K562 (cell line): ENCODE data around the gene BAD. TPM values are rescaled to one million over a fixed set of nuclear protein-coding genes. Genes with fewer than 3 reads are reported as not detected.

Experiments
- E2F3 ChIP-seq: fragments of 250-450 bp; sonication (Bioruptor Pico); IDR thresholded peaks from 2 replicates; pipeline ENCODE4 v1.4.0; 2020; ENCODE audit warnings: mild to moderate bottlenecking
- EP400 ChIP-seq: fragments of 450-650 bp; IDR thresholded peaks from 2 replicates; pipeline ENCODE4 v1.6.1; 2017; ENCODE audit warnings: antibody characterized with exemption, mild to moderate bottlenecking, moderate library complexity
- HEY1 ChIP-seq: fragments of 250-450 bp; sonication (Bioruptor Pico); IDR thresholded peaks from 2 replicates; pipeline ENCODE4 v1.5.0; 2020; ENCODE audit warnings: mild to moderate bottlenecking, moderate library complexity, borderline replicate concordance
- HNRNPH1 ChIP-seq: fragments of 200-400 bp; formaldehyde crosslinking; optimal IDR thresholded peaks from 2 replicates; pipeline ENCODE3; 2017; ENCODE audit warnings: low read depth, mild to moderate bottlenecking, low read length, moderate library complexity
- KLF16 ChIP-seq: IDR thresholded peaks from 2 replicates; pipeline ENCODE4 v1.6.1; 2016; ENCODE audit warnings: antibody characterized with exemption
- LEF1 ChIP-seq: fragments of 450-650 bp; IDR thresholded peaks from 2 replicates; pipeline ENCODE4 v1.6.1; 2016; ENCODE audit warnings: mild to moderate bottlenecking
- NCOA6 ChIP-seq: fragments of 450-650 bp; IDR thresholded peaks from 2 replicates; pipeline ENCODE4 v1.6.1; 2017; ENCODE audit warnings: mild to moderate bottlenecking
- NFIC ChIP-seq: fragments of 450-650 bp; IDR thresholded peaks from 2 replicates; pipeline ENCODE4 v1.6.1; 2017; ENCODE audit warnings: mild to moderate bottlenecking, inconsistent platforms
- SMARCC2 ChIP-seq: fragments of 450-650 bp; IDR thresholded peaks from 2 replicates; pipeline ENCODE4 v1.6.1; 2017; ENCODE audit warnings: antibody characterized with exemption, moderate library complexity, mild to moderate bottlenecking, low read depth
- ZNF436 ChIP-seq: fragments of 250-450, 450-650 bp; sonication (Bioruptor Pico); formaldehyde crosslinking; IDR thresholded peaks from 2 replicates; pipeline ENCODE4 v1.7.0; 2020; ENCODE audit warnings: mild to moderate bottlenecking
- ZNF551 ChIP-seq: fragments of 250-450 bp; sonication (Bioruptor Pico); IDR thresholded peaks from 2 replicates; pipeline ENCODE4 v1.5.0; 2021; ENCODE audit warnings: mild to moderate bottlenecking, moderate library complexity
- ZNF57 ChIP-seq: fragments of 450-650 bp; formaldehyde crosslinking; IDR thresholded peaks from 2 replicates; pipeline ENCODE4 v1.4.0; 2020; ENCODE audit warnings: mild to moderate bottlenecking, moderate library complexity
- polyA plus RNA-seq, 8 experiments: library from polyadenylated mRNA; depleted of rRNA in 4 of 8; stranded (reverse) in 5 of 8; unstranded in 3 of 8; fragments of >200 nt; fragmentation: Nextera tagmentation in 2 of 8; fragmentation: Illumina TruSeq in 1 of 8; extraction: Ambion mirVana in 2 of 8; extraction: Trizol in 1 of 8; gene quantifications; 2 replicates each; pipeline versions ENCODE4 v1.2.1 to v1.2.3, GENCODE V29; 2011 to 2014; ENCODE audit warnings: inconsistent platforms in 1 of 8, missing spikeins in 1 of 8
- total RNA-seq, 7 experiments: library from RNA; depleted of rRNA in 6 of 7; stranded (reverse); fragments of >200 nt in 6 of 7; fragmentation: Illumina TruSeq in 2 of 7; extraction: Trizol in 2 of 7; gene quantifications; 2 replicates each; pipeline versions ENCODE4 v1.2.1 to v1.2.3, GENCODE V29; 2011 to 2021; ENCODE audit warnings: low replicate concordance in 1 of 7
- TF ChIP-seq, protein P1 (sequence below), 2 experiments: fragments of 450-650 bp; formaldehyde crosslinking in 1 of 2; IDR thresholded peaks; 2 replicates each; pipeline versions ENCODE4 v1.4.0 to v1.6.1; 2014 to 2020; ENCODE audit warnings: mild to moderate bottlenecking in 2 of 2, borderline replicate concordance in 1 of 2, low read depth in 1 of 2
- TF ChIP-seq, protein P2 (sequence below), 2 experiments: IDR thresholded peaks in 1 of 2; conservative IDR thresholded peaks in 1 of 2; 2 replicates each; pipeline ENCODE4 v1.6.1; 2016; ENCODE audit warnings: low read depth in 2 of 2, mild to moderate bottlenecking in 1 of 2, missing compliant biosample characterization in 1 of 2, missing genetic modification characterization in 1 of 2, moderate library complexity in 1 of 2
- TF ChIP-seq, protein P3 (sequence below): fragments of 450-650 bp; IDR thresholded peaks from 2 replicates; pipeline ENCODE4 v1.6.1; 2016

BAD gene
- total and polyA plus RNA-seq, 9 of the 15 experiments (the other 6 are each of a cell fraction or from before 2014, with no cell fraction given), result 0.61 to 45.6 (median 11.8) TPM

DNA sequence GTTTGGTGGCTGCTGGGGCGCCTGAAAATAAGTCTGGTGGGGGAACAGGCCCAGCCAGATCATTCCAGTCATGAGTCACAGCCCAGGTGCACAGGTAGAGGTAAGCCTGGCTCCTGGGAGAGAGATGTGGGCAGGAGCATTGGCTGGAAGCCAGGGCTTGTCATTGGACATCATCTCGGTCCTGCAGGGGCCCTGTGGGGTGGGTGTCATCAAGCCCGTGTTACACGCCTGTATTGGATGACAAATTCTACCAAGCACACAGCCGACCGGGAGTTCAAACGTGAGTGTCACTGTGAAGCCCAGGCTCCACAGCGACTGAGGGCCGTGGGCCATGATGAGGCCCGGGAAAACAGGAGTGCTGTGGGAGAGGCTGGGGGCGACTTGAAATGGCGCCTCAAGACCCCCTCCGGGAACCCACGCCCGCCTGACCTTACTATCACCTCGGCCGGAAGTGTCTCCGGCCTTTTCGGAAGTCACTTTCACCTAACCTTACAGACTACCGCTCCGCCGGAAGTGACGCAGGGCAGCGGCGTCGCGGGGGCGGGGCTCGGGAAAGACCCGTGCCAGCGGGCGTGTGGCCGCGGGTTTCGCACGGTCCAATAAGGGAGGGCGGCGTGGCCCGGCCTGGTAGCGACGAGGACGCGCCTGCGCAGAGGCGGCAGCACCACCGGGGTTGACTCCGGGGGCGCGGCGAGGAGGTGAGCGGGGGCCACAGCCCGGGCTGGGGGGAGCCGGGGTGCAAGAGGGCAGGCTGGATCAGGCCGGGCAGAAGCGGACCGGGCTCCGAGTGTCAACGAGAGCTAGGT lies 43.8 kb downstream of the BAD start, which contains the start of gene FKBP2 (continued):
- no peak for TF ChIP-seq HEY1
- TF ChIP-seq, protein P1, sequence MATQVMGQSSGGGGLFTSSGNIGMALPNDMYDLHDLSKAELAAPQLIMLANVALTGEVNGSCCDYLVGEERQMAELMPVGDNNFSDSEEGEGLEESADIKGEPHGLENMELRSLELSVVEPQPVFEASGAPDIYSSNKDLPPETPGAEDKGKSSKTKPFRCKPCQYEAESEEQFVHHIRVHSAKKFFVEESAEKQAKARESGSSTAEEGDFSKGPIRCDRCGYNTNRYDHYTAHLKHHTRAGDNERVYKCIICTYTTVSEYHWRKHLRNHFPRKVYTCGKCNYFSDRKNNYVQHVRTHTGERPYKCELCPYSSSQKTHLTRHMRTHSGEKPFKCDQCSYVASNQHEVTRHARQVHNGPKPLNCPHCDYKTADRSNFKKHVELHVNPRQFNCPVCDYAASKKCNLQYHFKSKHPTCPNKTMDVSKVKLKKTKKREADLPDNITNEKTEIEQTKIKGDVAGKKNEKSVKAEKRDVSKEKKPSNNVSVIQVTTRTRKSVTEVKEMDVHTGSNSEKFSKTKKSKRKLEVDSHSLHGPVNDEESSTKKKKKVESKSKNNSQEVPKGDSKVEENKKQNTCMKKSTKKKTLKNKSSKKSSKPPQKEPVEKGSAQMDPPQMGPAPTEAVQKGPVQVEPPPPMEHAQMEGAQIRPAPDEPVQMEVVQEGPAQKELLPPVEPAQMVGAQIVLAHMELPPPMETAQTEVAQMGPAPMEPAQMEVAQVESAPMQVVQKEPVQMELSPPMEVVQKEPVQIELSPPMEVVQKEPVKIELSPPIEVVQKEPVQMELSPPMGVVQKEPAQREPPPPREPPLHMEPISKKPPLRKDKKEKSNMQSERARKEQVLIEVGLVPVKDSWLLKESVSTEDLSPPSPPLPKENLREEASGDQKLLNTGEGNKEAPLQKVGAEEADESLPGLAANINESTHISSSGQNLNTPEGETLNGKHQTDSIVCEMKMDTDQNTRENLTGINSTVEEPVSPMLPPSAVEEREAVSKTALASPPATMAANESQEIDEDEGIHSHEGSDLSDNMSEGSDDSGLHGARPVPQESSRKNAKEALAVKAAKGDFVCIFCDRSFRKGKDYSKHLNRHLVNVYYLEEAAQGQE (IDR thresholded peaks at IDR 0.05; ENCODE audit: borderline replicate concordance), result peak; percentile 88
- TF ChIP-seq, protein P1 (CRISPR knock-in tag; IDR thresholded peaks at IDR 0.05; ENCODE audit: low read depth), result peak; percentile 71
- TF ChIP-seq NFIC, result peak; percentile 86
- TF ChIP-seq ZNF551 (CRISPR knock-in tag), result no peak
- TF ChIP-seq ZNF436 (CRISPR knock-in tag), result peak; percentile 63; the same call in 1 of the 2 replicates
- no peak for TF ChIP-seq NCOA6
- peak; percentile 84 for TF ChIP-seq EP400
- TF ChIP-seq, protein P2, sequence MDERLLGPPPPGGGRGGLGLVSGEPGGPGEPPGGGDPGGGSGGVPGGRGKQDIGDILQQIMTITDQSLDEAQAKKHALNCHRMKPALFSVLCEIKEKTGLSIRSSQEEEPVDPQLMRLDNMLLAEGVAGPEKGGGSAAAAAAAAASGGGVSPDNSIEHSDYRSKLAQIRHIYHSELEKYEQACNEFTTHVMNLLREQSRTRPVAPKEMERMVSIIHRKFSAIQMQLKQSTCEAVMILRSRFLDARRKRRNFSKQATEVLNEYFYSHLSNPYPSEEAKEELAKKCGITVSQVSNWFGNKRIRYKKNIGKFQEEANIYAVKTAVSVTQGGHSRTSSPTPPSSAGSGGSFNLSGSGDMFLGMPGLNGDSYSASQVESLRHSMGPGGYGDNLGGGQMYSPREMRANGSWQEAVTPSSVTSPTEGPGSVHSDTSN (CRISPR knock-in tag; IDR thresholded peaks at IDR 0.05; ENCODE audit: low read depth), result no peak
- TF ChIP-seq, protein P2 (tag; conservative IDR thresholded peaks at IDR 0.05; ENCODE audit: low read depth), result no peak; the same call in 1 of the 2 replicates
- TF ChIP-seq HNRNPH1, result no peak
- TF ChIP-seq KLF16, result peak; percentile 32; the same call in 1 of the 2 replicates
- TF ChIP-seq, protein P3, sequence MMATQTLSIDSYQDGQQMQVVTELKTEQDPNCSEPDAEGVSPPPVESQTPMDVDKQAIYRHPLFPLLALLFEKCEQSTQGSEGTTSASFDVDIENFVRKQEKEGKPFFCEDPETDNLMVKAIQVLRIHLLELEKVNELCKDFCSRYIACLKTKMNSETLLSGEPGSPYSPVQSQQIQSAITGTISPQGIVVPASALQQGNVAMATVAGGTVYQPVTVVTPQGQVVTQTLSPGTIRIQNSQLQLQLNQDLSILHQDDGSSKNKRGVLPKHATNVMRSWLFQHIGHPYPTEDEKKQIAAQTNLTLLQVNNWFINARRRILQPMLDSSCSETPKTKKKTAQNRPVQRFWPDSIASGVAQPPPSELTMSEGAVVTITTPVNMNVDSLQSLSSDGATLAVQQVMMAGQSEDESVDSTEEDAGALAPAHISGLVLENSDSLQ, result no peak
- TF ChIP-seq ZNF57 (CRISPR knock-in tag), result no peak
- TF ChIP-seq SMARCC2, result no peak
- no peak for TF ChIP-seq E2F3 (CRISPR knock-in tag)
- 0 out of 2 replicates have a peak, but pooled peaks have one; percentile 43 for TF ChIP-seq LEF1
